OCI-LY3 (cell line): ENCODE results near the gene OR2A25.

Source experiments
- H2AFZ ChIP-seq: fragments of 200-600, 300-600 bp; shearing (Covaris generic); 2 replicates; pipeline ENCODE4 v1.6.0; 2014; ENCODE audit warnings: antibody characterized with exemption, low read depth, low read length
- H3K27ac ChIP-seq: fragments of 200-600, 300-600 bp; sonication (generic); 2 replicates; pipeline ENCODE4 v1.5.1; 2014; ENCODE audit warnings: mild to moderate bottlenecking, low read length, moderate library complexity, mixed read lengths
- H3K27me3 ChIP-seq: fragments of 200-600, 300-600 bp; sonication (generic); 2 replicates; pipeline ENCODE4 v1.6.1; 2014; ENCODE audit warnings: low read depth, low read length, mixed read lengths
- H3K36me3 ChIP-seq: fragments of 200-600, 300-600 bp; sonication (generic); replicated peaks from 2 replicates; pipeline ENCODE3; 2014; ENCODE audit warnings: low read depth, low read length, mixed read lengths
- H3K4me1 ChIP-seq: fragments of 300-600, 200-600 bp; sonication (generic); 2 replicates; pipeline ENCODE4 v1.6.1; 2014; ENCODE audit warnings: low read length, mixed read lengths
- H3K4me2 ChIP-seq: fragments of 200-600, 300-600 bp; sonication (generic); 2 replicates; pipeline ENCODE4 v1.6.1; 2014; ENCODE audit warnings: low read length, mixed read lengths
- H3K4me3 ChIP-seq: fragments of 300-600, 200-600 bp; sonication (generic); 2 replicates; pipeline ENCODE4 v1.5.1; 2014; ENCODE audit warnings: antibody characterized with exemption, mild to moderate bottlenecking, low read length, moderate library complexity
- H3K79me2 ChIP-seq: fragments of 300-600, 200-600 bp; shearing (Covaris generic); 2 replicates; pipeline ENCODE4 v1.6.1; 2014; ENCODE audit warnings: mild to moderate bottlenecking, low read length, mixed read lengths
- H3K9ac ChIP-seq: fragments of 300-600, 200-600 bp; shearing (Covaris generic); 2 replicates; pipeline ENCODE4 v1.6.0; 2014; ENCODE audit warnings: mild to moderate bottlenecking, low read length, moderate library complexity
- H3K9me3 ChIP-seq: fragments of 200-600, 300-600 bp; shearing (Covaris generic); 2 replicates; pipeline ENCODE4 v1.6.1; 2014; ENCODE audit warnings: low read length, mixed read lengths; ENCODE audit not compliant: insufficient read depth
- H4K20me1 ChIP-seq: fragments of 200-600, 300-600 bp; sonication (generic); 2 replicates; pipeline ENCODE4 v1.6.1; 2016; ENCODE audit warnings: low read length, mixed read lengths; ENCODE audit not compliant: insufficient read depth
- EZH2phosphoT487 ChIP-seq: fragments of 200-600 bp; shearing (Covaris generic); IDR thresholded peaks from 2 replicates; pipeline ENCODE4 v1.6.1; 2018; ENCODE audit warnings: antibody characterized with exemption, mixed run types, low read depth
- TF ChIP-seq, protein P1 (sequence below): fragments of 200-600, 300-600 bp; sonication (generic); IDR thresholded peaks from 2 replicates; pipeline ENCODE4 v1.5.1; 2014; ENCODE audit warnings: antibody characterized with exemption, low read length, low read depth

The OR2A25 gene

DNA sequence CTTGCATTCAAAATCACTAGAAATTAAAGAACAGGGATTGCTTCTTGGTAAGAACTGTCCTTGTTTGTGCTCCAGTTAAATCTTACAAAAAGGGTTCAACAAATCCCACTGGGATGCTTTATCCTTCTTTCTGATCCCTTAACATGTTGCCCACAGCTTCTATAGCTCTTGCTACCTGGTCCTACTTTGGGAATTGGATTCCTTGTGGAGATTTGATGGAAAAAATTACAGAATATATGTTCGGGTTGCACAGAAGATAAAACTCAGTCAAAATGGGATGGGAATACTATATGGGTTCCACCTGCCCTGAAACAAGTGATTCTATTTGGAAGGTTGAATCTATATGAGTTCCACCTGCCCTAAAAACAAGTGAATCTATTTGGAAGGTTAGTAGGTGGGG lies at the start of gene OR2A25:
Gene OR2A25 (plus strand): TSS at position 301 of the 400 bp plus-strand sequence. CDS start 4,409 bp downstream, outside the sequence.
- no peak within 1 kb of the TSS for H3K27ac ChIP-seq
- no peaks in the 10 kb centered on the region for H3K4me1 ChIP-seq
- no peaks in the 10 kb centered on the region for H3K36me3 ChIP-seq
- H3K9ac ChIP-seq, result no peak within 1 kb of the TSS
- H2AFZ ChIP-seq, result no peak within 1 kb of the TSS
- H3K4me2 ChIP-seq, result no peak within 1 kb of the TSS
- H3K4me3 ChIP-seq, result no peak within 1 kb of the TSS
- H3K27me3 ChIP-seq, result peaks cover 5% of the 10 kb centered on the region
- TF ChIP-seq, protein P1, sequence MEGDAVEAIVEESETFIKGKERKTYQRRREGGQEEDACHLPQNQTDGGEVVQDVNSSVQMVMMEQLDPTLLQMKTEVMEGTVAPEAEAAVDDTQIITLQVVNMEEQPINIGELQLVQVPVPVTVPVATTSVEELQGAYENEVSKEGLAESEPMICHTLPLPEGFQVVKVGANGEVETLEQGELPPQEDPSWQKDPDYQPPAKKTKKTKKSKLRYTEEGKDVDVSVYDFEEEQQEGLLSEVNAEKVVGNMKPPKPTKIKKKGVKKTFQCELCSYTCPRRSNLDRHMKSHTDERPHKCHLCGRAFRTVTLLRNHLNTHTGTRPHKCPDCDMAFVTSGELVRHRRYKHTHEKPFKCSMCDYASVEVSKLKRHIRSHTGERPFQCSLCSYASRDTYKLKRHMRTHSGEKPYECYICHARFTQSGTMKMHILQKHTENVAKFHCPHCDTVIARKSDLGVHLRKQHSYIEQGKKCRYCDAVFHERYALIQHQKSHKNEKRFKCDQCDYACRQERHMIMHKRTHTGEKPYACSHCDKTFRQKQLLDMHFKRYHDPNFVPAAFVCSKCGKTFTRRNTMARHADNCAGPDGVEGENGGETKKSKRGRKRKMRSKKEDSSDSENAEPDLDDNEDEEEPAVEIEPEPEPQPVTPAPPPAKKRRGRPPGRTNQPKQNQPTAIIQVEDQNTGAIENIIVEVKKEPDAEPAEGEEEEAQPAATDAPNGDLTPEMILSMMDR, result no peak
- no peak for TF ChIP-seq EZH2phosphoT487
- H3K79me2 ChIP-seq, result no peaks in the 10 kb centered on the region
- H3K9me3 ChIP-seq, result no peaks in the 10 kb centered on the region
- H4K20me1 ChIP-seq, result no peaks in the 10 kb centered on the region

DNA sequence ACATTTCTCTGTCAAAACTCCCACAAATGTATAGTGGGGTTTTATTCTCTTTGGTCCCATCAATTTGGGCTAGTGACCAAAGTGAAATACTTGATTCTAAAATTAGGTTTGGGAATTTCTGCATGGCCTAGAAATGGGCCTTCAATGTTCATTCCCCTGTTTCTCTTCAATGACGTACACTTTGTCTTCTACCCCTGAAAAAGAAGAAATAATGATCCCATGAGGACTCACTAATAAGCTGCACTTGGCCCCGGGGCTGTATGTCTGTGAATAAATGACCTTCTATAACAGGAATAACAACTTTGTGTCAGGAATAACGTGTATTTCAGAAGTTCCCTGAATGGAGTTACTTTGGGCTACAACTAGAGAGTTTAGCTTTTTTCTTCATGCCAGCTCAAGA lies 49.3 kb upstream of the OR2A25 start:
- Histone ChIP-seq H3K36me3 (no peaks in the 10 kb centered on the region), H3K4me1 (peaks cover 8% of the 10 kb centered on the region), H3K79me2 (no peaks in the 10 kb centered on the region), H3K9ac (no peak overlapping the region), H3K4me2 (no peak overlapping the region), H3K27ac (no peak overlapping the region), H2AFZ (no peak overlapping the region), H4K20me1 (no peaks in the 10 kb centered on the region), H3K9me3 (no peaks in the 10 kb centered on the region), H3K27me3 (0 out of 2 replicates have a peak, but pooled peaks cover 5% of the 10 kb centered on the region), H3K4me3 (no peak overlapping the region)
- TF ChIP-seq, protein P1, result no peak
- TF ChIP-seq EZH2phosphoT487, result no peak

DNA sequence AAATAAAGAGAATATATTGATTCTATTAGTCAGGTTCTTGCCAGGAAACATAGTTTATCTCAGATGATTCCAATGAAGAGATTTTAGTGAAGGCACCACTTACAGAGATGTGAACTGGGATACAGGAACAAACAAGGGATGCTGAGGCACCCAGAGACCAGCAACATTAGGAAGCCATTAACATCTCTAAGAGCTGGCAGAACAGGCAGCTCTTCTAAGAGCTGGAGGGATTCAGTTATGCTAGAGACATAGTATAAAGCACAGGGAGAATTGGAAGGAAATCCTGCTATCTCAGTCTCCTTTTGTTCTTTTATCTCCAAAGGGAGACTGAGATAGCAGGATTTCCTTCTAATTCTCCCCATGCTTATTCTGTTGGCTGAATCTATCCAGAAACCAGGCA lies 47.4 kb upstream of the OR2A25 start:
- no peak overlapping the region for H3K4me2 ChIP-seq
- no peak overlapping the region for H3K9ac ChIP-seq
- no peaks in the 10 kb centered on the region for H3K36me3 ChIP-seq
- no peaks in the 10 kb centered on the region for H4K20me1 ChIP-seq
- no peaks in the 10 kb centered on the region for H3K79me2 ChIP-seq
- no peak overlapping the region for H3K4me3 ChIP-seq
- no peak overlapping the region for H3K27ac ChIP-seq
- H2AFZ ChIP-seq, result no peak overlapping the region
- no peak for TF ChIP-seq EZH2phosphoT487
- TF ChIP-seq, protein P1, result no peak
- H3K27me3 ChIP-seq, result 0 out of 2 replicates have a peak, but pooled peaks cover 5% of the 10 kb centered on the region
- H3K4me1 ChIP-seq, result peaks cover 8% of the 10 kb centered on the region
- no peaks in the 10 kb centered on the region for H3K9me3 ChIP-seq

DNA sequence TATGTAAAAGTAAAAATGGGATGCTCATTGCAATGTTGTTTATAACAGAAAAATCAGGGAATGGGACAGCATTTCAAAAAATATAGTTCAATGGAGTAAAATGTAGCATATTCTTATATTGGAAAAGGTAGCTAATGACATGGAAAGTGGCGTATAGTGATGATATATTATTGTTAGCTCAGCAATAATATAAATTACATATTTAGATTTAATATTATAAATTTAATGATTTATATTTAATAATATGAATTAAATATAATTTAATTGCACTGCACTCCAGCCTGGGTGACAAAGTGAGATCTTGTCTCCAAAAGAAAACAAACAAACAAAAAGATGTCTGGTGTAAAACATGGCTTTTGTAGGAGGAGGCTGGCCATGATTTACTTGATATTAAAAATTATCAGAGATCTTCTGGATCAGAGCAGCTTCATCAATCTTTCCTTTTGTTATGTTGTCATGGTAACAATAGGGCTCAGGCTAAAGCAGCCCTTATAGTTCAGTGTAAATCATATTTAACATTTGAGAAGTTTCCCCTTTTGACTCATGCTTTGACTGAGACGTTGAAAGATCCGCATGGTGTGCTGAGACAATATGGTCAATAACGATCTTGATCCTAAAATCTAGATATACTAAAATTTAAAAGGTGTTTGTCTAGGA lies 46.3 kb upstream of the OR2A25 start:
- Histone ChIP-seq H3K4me2 (no peak overlapping the region), H3K4me3 (no peak overlapping the region), H3K27ac (no peak overlapping the region), H2AFZ (no peak overlapping the region), H3K79me2 (no peaks in the 10 kb centered on the region), H3K36me3 (no peaks in the 10 kb centered on the region), H4K20me1 (no peaks in the 10 kb centered on the region), H3K9me3 (no peaks in the 10 kb centered on the region), H3K27me3 (0 out of 2 replicates have a peak, but pooled peaks cover 2% of the 10 kb centered on the region), H3K9ac (no peak overlapping the region), H3K4me1 (peaks cover 8% of the 10 kb centered on the region)
- TF ChIP-seq, protein P1, result no peak
- TF ChIP-seq EZH2phosphoT487, result no peak
